Activated CD4-positive, alpha-beta memory T cell treated with anti-CD3 and anti-CD28 coated beads, Interleukin-2, amount 10 ng/mL, durations not matched to agents 7 days and 5 days (primary cell): ENCODE results near the gene TBL1XR1. TPM values are rescaled to one million over a fixed set of nuclear protein-coding genes. Genes with fewer than 3 reads are reported as not detected.
A peak's percentile ranks its signal among the peaks of the same experiment; 100 is the strongest.

Experiments
- CTCF ChIA-PET: fragments of 350-600 bp; sonication (Branson Sonifier 250); formaldehyde crosslinking; loops from one replicate; lab custom pipeline; 2021; ENCODE audit warnings: antibody characterized with exemption, inconsistent platforms; lab: Charles Lee
- POLR2A ChIA-PET: fragments of 350-600 bp; sonication (Branson Sonifier 250); formaldehyde crosslinking; loops from one replicate; lab custom pipeline; 2021; ENCODE audit warnings: antibody characterized with exemption; lab: Charles Lee
- DNase-seq: peaks from one replicate; pipeline ENCODE4 v3.0.0-alpha.2; 2020
- H3K27ac Mint-ChIP-seq: one replicate; pipeline ENCODE4 v1.8.0; 2021; ENCODE audit warnings: mild to moderate bottlenecking, mixed read lengths
- H3K27me3 Mint-ChIP-seq: one replicate; pipeline ENCODE4 v1.8.0; 2021; ENCODE audit warnings: mixed read lengths
- H3K36me3 Mint-ChIP-seq: one replicate; pipeline ENCODE4 v1.8.0; 2021; ENCODE audit warnings: low read depth, mixed read lengths
- H3K4me1 Mint-ChIP-seq: one replicate; pipeline ENCODE4 v1.8.0; 2021; ENCODE audit warnings: mixed read lengths
- H3K4me3 Mint-ChIP-seq: one replicate; pipeline ENCODE4 v1.8.0; 2021; ENCODE audit warnings: mild to moderate bottlenecking, mixed read lengths
- H3K9me3 Mint-ChIP-seq: one replicate; pipeline ENCODE4 v1.8.0; 2021; ENCODE audit warnings: mixed read lengths
- total RNA-seq, 2 experiments: library from RNA; stranded (reverse); gene quantifications; one replicate each; pipeline ENCODE4 v1.2.3, GENCODE V29; 2021

Gene TBL1XR1
- total RNA-seq, 2 experiments from 2014 or later, result 178 to 187 TPM

DNA sequence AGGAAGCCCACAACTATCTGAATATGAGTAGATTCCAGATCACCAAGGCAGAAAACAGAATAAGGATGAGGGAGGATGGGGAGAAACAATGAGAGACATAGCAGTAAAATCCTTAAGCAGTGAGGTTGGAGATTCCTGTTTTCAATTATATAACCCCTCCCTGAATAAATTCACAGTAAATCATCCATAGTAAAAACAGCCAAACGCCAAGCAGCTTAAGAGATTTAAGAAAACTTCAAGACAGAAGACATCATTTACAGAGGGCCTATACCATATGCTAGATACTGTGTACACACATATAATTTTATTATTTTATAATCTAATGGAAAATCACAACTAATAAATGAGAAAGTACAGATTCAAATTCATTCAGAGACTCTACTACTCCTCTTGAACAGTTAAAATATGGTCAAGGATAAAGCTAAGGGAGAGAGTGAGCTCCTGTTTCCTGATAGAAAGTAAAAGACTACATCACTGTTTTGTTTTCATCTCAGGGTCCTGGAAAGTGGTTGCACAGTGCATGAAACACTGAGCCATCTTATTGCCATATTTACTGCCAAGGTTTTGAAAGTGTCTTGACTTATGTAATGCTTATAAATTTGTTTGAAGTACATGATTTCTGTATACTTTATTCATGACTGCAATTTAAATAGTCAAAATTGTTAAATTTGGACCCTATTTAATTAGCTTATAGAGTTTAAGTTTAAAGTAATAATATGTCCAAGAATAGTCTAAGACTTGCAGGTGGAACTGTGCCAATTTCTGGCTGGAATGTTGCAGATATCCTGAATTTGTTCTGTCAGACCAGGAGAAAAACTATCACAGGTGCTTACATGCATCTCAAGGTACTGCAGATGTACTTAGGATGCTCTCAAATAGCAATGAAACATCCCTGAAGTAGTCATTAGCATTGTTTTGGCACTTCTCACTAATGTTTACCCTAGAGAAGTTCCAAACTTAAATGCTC is 141.4 kb downstream of the TBL1XR1 start:
- Mint-ChIP-seq H3K27me3 (no peaks in the 10 kb centered on the region), H3K27ac (no peak overlapping the region), H3K9me3 (no peaks in the 10 kb centered on the region), H3K36me3 (peaks cover 18% of the 10 kb centered on the region), H3K4me3 (no peak overlapping the region), H3K4me1 (peaks cover 15% of the 10 kb centered on the region)
- ChIA-PET CTCF (no interaction called here), POLR2A (interaction anchor here (0.6 kb wide), 1 partner anchor 132 kb away, joined by 3 read pairs; no protein-coding TSS in a partner anchor)
- no peak for DNase-seq

DNA sequence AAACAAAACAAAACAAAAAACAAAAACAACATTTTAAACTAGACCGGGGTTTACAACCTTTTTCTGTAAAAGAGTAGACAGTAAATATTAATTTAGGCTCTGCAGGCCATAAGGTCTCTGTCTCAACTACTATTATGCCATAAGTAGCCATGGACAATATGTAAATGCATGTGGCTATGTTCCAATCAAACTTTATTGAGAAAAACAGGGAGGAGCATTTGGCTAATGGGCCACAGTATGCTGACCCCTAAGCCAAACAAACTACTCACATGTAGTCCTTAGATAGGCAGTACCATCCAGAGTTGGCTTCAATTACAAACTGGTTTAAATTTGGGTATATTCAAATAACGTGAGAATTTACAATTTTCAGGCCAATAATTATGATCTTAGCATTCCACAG is 144.2 kb downstream of the TBL1XR1 start:
- H3K27me3 Mint-ChIP-seq, result no peaks in the 10 kb centered on the region
- CTCF ChIA-PET, result interaction anchor here (2.6 to 2.7 kb wide), 2 partner anchors 142 to 307 kb away, joined by 14 to 15 read pairs; no protein-coding TSS in a partner anchor
- DNase-seq, result no peak
- peaks cover 10% of the 10 kb centered on the region for H3K4me1 Mint-ChIP-seq
- H3K27ac Mint-ChIP-seq, result no peak overlapping the region
- no peak overlapping the region for H3K4me3 Mint-ChIP-seq
- H3K9me3 Mint-ChIP-seq, result no peaks in the 10 kb centered on the region
- peaks cover 30% of the 10 kb centered on the region for H3K36me3 Mint-ChIP-seq
- POLR2A ChIA-PET, result interaction anchor here (1.2 to 1.5 kb wide), 2 partner anchors 145 to 307 kb away, joined by 3 to 5 read pairs; no protein-coding TSS in a partner anchor

- H3K4me3 Mint-ChIP-seq, result no peak overlapping the region
- no peaks in the 10 kb centered on the region for H3K27me3 Mint-ChIP-seq
- H3K36me3 Mint-ChIP-seq, result peaks cover 40% of the 10 kb centered on the region
- H3K4me1 Mint-ChIP-seq, result peaks cover 10% of the 10 kb centered on the region
- DNase-seq, result no peak
- CTCF ChIA-PET, result interaction anchor here (0.7 to 2.7 kb wide), 19 partner anchors 8 to 728 kb away, joined by 3 to 15 read pairs (median 4); no protein-coding TSS in a partner anchor
- no peaks in the 10 kb centered on the region for H3K9me3 Mint-ChIP-seq
- no peak overlapping the region for H3K27ac Mint-ChIP-seq
- POLR2A ChIA-PET, result interaction anchor here (0.6 to 2.6 kb wide), 6 partner anchors 143 to 919 kb away, joined by 3 to 21 read pairs (median 6); partner anchors contain the start of gene TBL1XR1
Observed at GRCh38 chr3:177051411-177051810, 145.9 kb downstream of the TBL1XR1 start.

GRCh38 chr3:177050501-177051237 is 146.6 kb downstream of the TBL1XR1 start:
- no peak overlapping the region for H3K4me3 Mint-ChIP-seq
- no peaks in the 10 kb centered on the region for H3K9me3 Mint-ChIP-seq
- ChIA-PET POLR2A (interaction anchor here (1.3 to 2.6 kb wide), 4 partner anchors 144 to 309 kb away, joined by 4 to 21 read pairs (median 8); partner anchors contain the start of gene TBL1XR1), CTCF (interaction anchor here (0.6 to 2.7 kb wide), 19 partner anchors 9 to 1630 kb away, joined by 3 to 15 read pairs (median 4); no protein-coding TSS in a partner anchor)
- H3K4me1 Mint-ChIP-seq, result peaks cover 7% of the 10 kb centered on the region
- DNase-seq, result no peak
- H3K27ac Mint-ChIP-seq, result no peak overlapping the region
- peaks cover 45% of the 10 kb centered on the region for H3K36me3 Mint-ChIP-seq
- H3K27me3 Mint-ChIP-seq, result no peaks in the 10 kb centered on the region

DNA sequence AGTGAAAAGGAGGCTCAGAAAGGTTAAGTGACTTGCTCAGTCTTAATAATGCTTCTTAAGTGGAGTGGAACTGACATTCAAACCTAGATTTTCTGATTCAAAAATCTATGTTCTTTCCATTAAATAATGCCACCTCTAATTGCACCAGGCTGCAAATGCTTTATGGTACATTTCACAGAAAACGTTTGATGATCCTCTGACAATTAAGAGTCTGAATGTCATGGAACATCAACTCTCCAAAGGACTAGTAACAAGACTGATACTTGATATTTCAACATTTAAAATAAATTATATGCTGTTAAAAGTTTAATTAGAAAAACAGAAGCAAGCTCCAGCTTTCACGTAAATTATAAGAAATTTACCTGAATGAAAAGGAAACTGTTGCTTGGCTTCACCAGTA is 151.5 kb downstream of the TBL1XR1 start:
- Mint-ChIP-seq H3K4me3 (no peak overlapping the region), H3K36me3 (peaks cover 77% of the 10 kb centered on the region), H3K9me3 (no peaks in the 10 kb centered on the region), H3K4me1 (peaks cover 19% of the 10 kb centered on the region), H3K27ac (no peak overlapping the region), H3K27me3 (no peaks in the 10 kb centered on the region)
- CTCF ChIA-PET, result no interaction called here
- DNase-seq, result no peak
- POLR2A ChIA-PET, result interaction anchor here (1.1 kb wide), 1 partner anchor 15 kb away, joined by 3 read pairs; no protein-coding TSS in a partner anchor

GRCh38 chr3:177045222-177045621 is 152.1 kb downstream of the TBL1XR1 start:
- H3K27me3 Mint-ChIP-seq, result no peaks in the 10 kb centered on the region
- H3K27ac Mint-ChIP-seq, result no peak overlapping the region
- peaks cover 22% of the 10 kb centered on the region for H3K4me1 Mint-ChIP-seq
- peaks cover 79% of the 10 kb centered on the region for H3K36me3 Mint-ChIP-seq
- CTCF ChIA-PET, result no interaction called here
- DNase-seq, result no peak
- H3K4me3 Mint-ChIP-seq, result no peak overlapping the region
- no peaks in the 10 kb centered on the region for H3K9me3 Mint-ChIP-seq
- POLR2A ChIA-PET, result interaction anchor here (1.1 kb wide), 1 partner anchor 15 kb away, joined by 3 read pairs; no protein-coding TSS in a partner anchor

DNA sequence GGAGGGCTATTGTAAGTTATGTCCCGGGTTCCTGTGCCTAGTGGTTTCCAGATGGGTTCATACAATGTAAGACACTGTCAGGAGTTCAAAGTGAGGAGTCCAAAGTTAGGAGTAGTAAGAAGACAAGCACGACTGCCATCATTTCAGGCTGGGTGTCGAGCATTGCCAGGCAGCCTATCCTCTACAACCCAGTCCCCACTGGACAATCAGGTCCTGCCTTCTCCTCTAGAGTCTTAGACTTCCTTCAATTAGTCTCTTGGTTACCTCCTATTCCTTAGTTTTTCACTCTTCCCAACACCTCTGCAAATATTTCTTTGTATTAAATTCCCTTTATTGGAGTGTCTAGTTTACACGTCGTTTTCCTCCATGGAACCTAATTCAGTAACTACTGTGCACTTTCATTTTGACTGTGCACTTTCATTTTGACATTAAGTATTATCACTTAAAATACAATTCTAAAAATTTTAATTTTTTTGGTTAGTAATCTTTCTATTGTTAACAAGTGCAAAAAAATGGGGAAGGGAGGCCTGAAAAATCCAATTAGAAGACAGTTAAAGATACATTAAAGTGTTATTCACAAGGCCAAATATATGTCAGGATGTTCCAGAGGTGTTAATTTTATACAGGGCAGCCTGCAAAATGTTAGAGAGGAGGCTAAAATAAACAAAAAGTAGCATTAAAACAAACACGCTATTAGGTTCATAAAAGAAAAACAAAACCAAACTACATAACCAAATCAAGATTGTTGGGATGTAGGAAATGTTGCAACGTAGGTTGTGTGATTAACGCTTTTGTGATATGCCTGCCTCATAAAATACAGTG is 155.3 kb downstream of the TBL1XR1 start:
- no peaks in the 10 kb centered on the region for H3K27me3 Mint-ChIP-seq
- DNase-seq, result no peak
- peaks cover 76% of the 10 kb centered on the region for H3K36me3 Mint-ChIP-seq
- no peaks in the 10 kb centered on the region for H3K9me3 Mint-ChIP-seq
- H3K4me1 Mint-ChIP-seq, result peaks cover 26% of the 10 kb centered on the region
- H3K4me3 Mint-ChIP-seq, result no peak overlapping the region
- ChIA-PET POLR2A (no interaction called here), CTCF (no interaction called here)
- peak overlapping the region; percentile 3 for H3K27ac Mint-ChIP-seq

DNA sequence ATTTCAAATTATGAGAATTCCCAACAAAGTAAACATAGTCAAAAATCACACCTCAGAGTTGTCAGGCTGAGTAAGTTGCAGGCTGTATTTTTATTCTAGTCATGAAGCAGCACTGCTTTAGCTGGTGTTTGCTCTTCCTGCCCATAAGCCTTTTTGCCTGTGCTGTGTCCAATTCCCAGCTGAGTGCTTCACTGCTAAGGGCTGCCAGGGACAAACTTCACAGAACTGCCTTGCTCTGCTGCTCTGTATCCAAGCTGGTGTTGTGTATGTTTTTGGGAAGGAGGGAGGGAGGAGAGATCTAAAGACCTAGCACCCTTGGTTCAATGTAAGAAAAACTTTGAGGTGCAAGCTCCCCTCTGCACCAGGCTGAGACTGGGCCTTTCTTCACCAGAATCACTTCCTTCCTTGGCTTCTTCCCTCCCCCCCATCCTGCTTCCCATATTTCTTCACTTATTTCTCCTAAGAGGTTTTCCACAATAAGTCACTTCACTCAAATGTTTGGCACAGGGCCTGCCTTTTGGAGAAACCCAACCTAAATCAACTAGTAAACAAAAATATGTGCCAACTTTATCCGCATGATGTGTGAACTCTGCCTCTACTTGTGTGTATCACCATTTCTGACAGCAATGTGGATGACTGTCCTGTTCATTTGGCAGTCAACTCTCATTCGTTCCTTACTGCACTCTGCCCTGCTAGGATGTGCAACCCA is 156.1 kb downstream of the TBL1XR1 start:
- Mint-ChIP-seq H3K4me3 (no peak overlapping the region), H3K9me3 (no peaks in the 10 kb centered on the region), H3K27me3 (no peaks in the 10 kb centered on the region), H3K36me3 (peaks cover 76% of the 10 kb centered on the region), H3K4me1 (peaks cover 26% of the 10 kb centered on the region), H3K27ac (peak overlapping the region; percentile 3)
- ChIA-PET POLR2A (no interaction called here), CTCF (no interaction called here)
- DNase-seq, result no peak

DNA sequence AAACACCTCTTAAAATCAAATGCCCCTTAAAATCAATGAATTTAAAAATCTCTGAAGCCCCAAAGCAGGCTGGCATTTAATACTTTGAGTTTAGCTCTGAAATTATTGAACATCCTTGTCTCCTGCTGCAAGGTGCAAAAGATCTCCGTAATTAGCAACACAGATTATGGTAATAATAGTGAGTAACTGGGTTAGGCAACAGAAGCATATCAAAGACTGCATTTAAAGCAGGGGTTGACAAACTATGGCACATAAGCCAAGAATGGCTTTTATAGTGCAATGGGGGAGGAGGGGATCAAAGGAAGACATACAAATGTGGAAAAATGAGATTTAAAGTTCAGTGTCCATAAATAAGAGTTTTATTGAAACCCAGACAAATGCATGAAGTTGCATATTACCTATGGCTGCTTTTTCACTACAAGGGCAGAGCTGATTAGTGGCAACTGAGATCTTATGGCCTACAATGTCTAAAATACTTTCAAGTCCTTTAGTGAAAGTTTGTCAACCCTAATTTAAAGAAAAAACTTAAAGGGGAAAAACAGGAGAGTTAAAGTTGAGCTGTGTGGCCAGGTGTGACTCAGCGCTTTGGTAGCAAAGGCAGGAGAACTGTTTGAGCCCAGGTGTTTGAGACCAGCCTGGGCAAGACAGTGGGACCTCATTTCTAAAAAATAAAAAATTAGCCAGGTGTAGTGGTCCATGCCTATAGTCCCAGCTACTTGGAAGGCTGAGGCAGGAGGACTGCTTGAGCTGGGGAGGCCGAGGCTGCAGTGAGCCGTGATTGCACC is 157.6 kb downstream of the TBL1XR1 start:
- Mint-ChIP-seq H3K36me3 (peaks cover 72% of the 10 kb centered on the region), H3K27ac (no peak overlapping the region), H3K27me3 (no peaks in the 10 kb centered on the region), H3K9me3 (no peaks in the 10 kb centered on the region), H3K4me3 (no peak overlapping the region), H3K4me1 (peaks cover 26% of the 10 kb centered on the region)
- ChIA-PET POLR2A (interaction anchor here (1.2 kb wide), 1 partner anchor 15 kb away, joined by 3 read pairs; no protein-coding TSS in a partner anchor), CTCF (no interaction called here)
- no peak for DNase-seq

GRCh38 chr3:177037241-177037640 is 160.0 kb downstream of the TBL1XR1 start:
- no peak for DNase-seq
- ChIA-PET POLR2A (no interaction called here), CTCF (no interaction called here)
- Mint-ChIP-seq H3K36me3 (peaks cover 67% of the 10 kb centered on the region), H3K27me3 (no peaks in the 10 kb centered on the region), H3K9me3 (no peaks in the 10 kb centered on the region), H3K27ac (no peak overlapping the region), H3K4me1 (peaks cover 19% of the 10 kb centered on the region), H3K4me3 (no peak overlapping the region)

DNA sequence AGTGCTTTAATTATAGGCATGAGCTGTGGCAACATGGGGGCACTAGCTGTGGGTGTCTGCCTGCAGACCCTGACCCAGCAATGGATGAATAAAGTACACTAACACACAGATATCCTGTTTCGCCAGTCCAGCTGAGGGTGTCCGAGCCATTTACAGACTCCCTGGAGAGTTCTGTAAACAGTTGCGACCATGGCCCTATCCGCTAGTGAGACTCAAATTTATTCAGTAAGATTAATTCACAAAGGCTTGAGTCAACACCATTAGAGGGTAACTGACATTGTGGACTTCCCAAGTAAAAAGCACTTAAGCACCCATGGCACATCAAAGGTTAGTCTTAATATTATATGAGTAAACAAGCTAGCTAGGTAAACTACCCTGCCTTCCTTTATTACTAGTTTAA is 161.6 kb downstream of the TBL1XR1 start:
- CTCF ChIA-PET, result no interaction called here
- DNase-seq, result no peak
- no peaks in the 10 kb centered on the region for H3K27me3 Mint-ChIP-seq
- no peak overlapping the region for H3K27ac Mint-ChIP-seq
- peaks cover 7% of the 10 kb centered on the region for H3K4me1 Mint-ChIP-seq
- POLR2A ChIA-PET, result no interaction called here
- H3K4me3 Mint-ChIP-seq, result no peak overlapping the region
- peaks cover 63% of the 10 kb centered on the region for H3K36me3 Mint-ChIP-seq
- H3K9me3 Mint-ChIP-seq, result no peaks in the 10 kb centered on the region
